ENCODE data around the gene INSRR. TPM values are rescaled to one million over a fixed set of nuclear protein-coding genes. Genes with fewer than 3 reads are reported as not detected.

The INSRR gene
- total RNA-seq, 4 donors from 2014 or later: not detected

GRCh38 chr1:156900896-156901589 lies 42.1 kb upstream of the INSRR start:
- Histone ChIP-seq H3K4me1 (peaks cover 29% of the 10 kb centered on the region), H3K4me3 (no peak overlapping the region), H3K9me3 (no peaks in the 10 kb centered on the region), H3K36me3 (no peaks in the 10 kb centered on the region), H3K27me3 (peaks cover 7% of the 10 kb centered on the region), H3K27ac (peak overlapping the region; percentile 7)
- no peak for DNase-seq (ENCODE audit: low spot score in 2 of 2)
- WGBS: 65% methylated on average over 6 of the region's 6 CpGs
- no peak for TF ChIP-seq POLR2AphosphoS5 (IDR thresholded peaks at IDR 0.05)
- TF ChIP-seq EP300 (IDR thresholded peaks at IDR 0.05): no peak
- TF ChIP-seq POLR2A (IDR thresholded peaks at IDR 0.05): no peak

DNA sequence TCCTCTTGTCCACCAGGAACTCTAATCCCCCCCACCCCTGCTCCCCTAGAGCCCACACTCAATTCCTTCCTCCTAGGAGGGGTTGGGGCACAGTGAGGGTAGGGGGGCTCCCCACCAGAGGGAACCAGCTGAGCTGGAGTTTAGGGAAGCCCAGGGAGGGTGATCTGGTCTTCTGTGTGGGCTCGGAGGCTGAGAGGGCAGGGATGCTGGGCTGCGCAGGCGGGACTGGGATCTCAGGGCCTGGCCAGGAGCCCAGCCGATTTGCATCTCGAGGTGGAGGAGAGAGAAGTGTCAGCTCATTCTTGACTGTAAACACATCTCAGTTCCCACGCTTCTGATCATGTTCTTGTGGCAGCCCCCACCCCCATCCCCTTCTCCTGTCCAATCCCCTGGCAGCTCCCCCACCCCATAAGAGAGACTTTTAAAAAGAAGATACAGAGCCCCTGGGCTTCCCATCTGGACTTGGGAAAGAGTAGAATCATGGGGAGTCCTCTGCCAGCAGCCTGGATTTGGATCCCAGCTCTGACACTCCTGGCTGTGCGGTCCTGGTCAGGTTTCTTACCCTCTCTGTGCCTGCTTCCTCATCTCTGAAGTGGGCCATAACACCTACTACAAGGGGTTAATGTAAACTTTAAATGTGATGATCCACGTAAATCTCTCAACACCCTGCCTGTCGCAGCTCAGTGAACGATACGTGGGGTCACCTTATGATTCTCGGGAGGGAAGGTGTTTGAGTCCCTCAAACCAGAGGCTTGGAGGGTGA lies 41.2 kb upstream of the INSRR start:
- Histone ChIP-seq H3K4me3 (no peak overlapping the region), H3K27ac (no peak overlapping the region), H3K4me1 (peaks cover 29% of the 10 kb centered on the region), H3K27me3 (peaks cover 7% of the 10 kb centered on the region), H3K9me3 (no peaks in the 10 kb centered on the region), H3K36me3 (no peaks in the 10 kb centered on the region)
- DNase-seq (ENCODE audit: low spot score in 2 of 2): no peak
- TF ChIP-seq POLR2A (IDR thresholded peaks at IDR 0.05) (no peak), POLR2AphosphoS5 (IDR thresholded peaks at IDR 0.05) (no peak), CTCF (IDR thresholded peaks at IDR 0.05) (no peak), EP300 (IDR thresholded peaks at IDR 0.05) (no peak)
- WGBS: 72% methylated on average over 7 of the region's 12 CpGs

DNA sequence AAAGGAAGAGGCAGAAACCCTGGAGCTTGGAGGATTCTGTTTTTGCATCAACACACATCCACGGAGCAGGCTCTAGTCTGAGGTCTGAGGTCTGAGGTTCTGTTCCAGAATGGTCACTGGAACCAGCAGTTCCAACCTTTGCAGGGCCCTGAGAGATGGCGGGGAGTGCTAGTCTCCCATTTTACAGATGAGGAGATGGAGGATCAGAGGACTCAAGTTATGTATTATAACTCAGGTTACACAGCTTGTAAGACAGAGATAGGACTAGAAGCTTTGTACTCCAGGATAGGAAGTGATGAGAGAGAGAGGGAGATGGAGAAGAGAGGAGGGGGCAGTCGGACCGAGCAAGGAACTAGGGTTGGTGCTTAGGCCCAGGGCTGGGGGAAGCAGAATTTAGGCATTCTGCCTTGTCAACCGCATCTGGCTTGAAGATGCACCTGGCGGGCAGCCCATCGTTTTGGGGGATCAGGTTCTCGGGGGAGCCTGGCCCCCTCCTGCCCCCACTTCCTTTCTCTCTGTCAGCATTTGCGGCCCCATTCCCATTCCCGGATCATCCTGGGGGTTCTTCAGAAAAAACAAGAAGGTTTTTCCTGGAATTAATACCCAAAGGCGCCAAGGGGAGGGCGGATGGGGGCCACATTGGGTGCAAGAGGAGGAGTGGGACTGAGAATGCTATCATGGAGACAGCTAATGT lies 40.2 kb upstream of the INSRR start:
- 74% methylated on average over 12 of the region's 12 CpGs for WGBS
- no peak for DNase-seq (ENCODE audit: low spot score in 2 of 2)
- Histone ChIP-seq H3K36me3 (no peaks in the 10 kb centered on the region), H3K4me1 (peaks cover 29% of the 10 kb centered on the region), H3K27me3 (peaks cover 7% of the 10 kb centered on the region), H3K4me3 (no peak overlapping the region), H3K9me3 (no peaks in the 10 kb centered on the region), H3K27ac (peak overlapping the region; percentile 39)
- no peak for TF ChIP-seq EP300 (IDR thresholded peaks at IDR 0.05)
- TF ChIP-seq CTCF (IDR thresholded peaks at IDR 0.05): no peak
- TF ChIP-seq POLR2A (IDR thresholded peaks at IDR 0.05): no peak
- TF ChIP-seq POLR2AphosphoS5 (IDR thresholded peaks at IDR 0.05): no peak

- 12% methylated on average over 4 of the region's 13 CpGs for WGBS
- peaks cover 16% of the 10 kb centered on the region for H3K27me3 ChIP-seq
- H3K9me3 ChIP-seq: no peaks in the 10 kb centered on the region
- TF ChIP-seq POLR2AphosphoS5 (IDR thresholded peaks at IDR 0.05) (no peak), CTCF (IDR thresholded peaks at IDR 0.05) (no peak), POLR2A (IDR thresholded peaks at IDR 0.05) (no peak), EP300 (IDR thresholded peaks at IDR 0.05) (no peak)
- no peak for DNase-seq (ENCODE audit: low spot score in 2 of 2)
- peak overlapping the region; percentile 39 for H3K27ac ChIP-seq
- H3K36me3 ChIP-seq: no peaks in the 10 kb centered on the region
- H3K4me1 ChIP-seq: peaks cover 33% of the 10 kb centered on the region
- peak overlapping the region; percentile 5 for H3K4me3 ChIP-seq
Measured at GRCh38 chr1:156898161-156898566, 39.2 kb upstream of the INSRR start.

GRCh38 chr1:156897078-156897825 lies 38.3 kb upstream of the INSRR start:
- WGBS: 86% methylated on average over 6 of the region's 14 CpGs
- no peaks in the 10 kb centered on the region for H3K9me3 ChIP-seq
- H3K4me3 ChIP-seq: peak overlapping the region; percentile 5
- H3K4me1 ChIP-seq: peaks cover 42% of the 10 kb centered on the region
- no peaks in the 10 kb centered on the region for H3K36me3 ChIP-seq
- H3K27me3 ChIP-seq: peaks cover 16% of the 10 kb centered on the region
- peak overlapping the region; percentile 39 for H3K27ac ChIP-seq
- DNase-seq (ENCODE audit: low spot score in 2 of 2): no peak
- TF ChIP-seq POLR2AphosphoS5 (IDR thresholded peaks at IDR 0.05) (no peak), POLR2A (IDR thresholded peaks at IDR 0.05) (no peak), EP300 (IDR thresholded peaks at IDR 0.05) (no peak), CTCF (IDR thresholded peaks at IDR 0.05) (no peak)

All from suprapubic skin (tissue), 4 donors.